NCI-H1694 (cell line): ENCODE data around the gene TSC1.
A peak's percentile ranks its signal among the peaks of the same experiment; 100 is the strongest.
"Not testable (repeated sequence)": the region's sequence is repeated elsewhere in the genome, so short reads cannot be mapped to it uniquely, and the experiment has no call there.

Experiments used
- DNase-seq: peaks from one replicate; lab custom pipeline; 2025; lab: John Stamatoyannopoulos, UW

The TSC1 gene

DNA sequence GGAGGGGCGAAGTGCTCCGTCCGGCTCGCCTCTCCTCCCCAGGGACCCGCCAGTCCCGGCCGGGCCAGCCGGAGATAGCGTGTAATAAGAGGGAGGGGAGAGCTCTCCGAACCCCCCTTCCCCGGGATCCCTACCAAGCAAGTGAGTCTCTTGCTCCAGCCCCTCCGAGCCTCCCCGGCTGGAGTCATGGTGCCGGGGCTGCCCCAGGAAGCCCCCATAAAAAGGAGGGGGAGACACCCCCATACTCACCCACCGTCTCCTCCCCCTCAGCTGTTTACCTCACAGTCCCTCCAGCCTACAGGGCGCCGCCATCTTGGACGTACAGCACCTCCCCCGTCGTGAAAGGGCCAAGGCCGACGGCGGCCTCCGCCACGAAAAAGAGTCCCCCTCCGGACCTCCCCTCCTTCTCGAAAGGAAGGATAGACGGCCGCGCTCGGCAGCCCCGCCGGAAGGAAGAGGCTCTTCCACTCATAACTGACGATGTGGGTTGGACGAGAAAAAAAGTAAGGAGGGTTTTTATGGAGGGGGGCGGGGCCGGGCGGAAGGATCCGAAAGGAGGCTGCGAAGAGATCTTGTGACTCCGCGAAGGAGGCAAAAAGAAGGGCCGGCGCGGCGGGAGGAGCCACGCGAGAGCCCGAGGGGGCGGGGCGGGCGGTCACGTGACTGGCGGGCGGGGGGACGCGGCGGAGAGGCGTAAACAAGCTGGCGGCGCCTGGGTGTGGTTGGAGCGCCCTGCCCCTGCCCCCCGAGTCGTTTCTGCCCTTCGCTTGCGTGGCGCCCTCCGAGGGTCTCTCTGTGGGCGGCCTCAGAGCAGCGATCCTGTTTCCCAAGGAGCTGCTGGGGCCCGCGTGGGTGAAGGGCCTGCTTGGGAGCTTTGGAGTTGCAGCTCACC, at the start of gene TSC1:
Gene TSC1 (minus strand): TSS at position 323 of the 892 bp plus-strand sequence. CDS start 15,744 bp downstream, outside the sequence.
- peak; percentile 81 for DNase-seq

DNA sequence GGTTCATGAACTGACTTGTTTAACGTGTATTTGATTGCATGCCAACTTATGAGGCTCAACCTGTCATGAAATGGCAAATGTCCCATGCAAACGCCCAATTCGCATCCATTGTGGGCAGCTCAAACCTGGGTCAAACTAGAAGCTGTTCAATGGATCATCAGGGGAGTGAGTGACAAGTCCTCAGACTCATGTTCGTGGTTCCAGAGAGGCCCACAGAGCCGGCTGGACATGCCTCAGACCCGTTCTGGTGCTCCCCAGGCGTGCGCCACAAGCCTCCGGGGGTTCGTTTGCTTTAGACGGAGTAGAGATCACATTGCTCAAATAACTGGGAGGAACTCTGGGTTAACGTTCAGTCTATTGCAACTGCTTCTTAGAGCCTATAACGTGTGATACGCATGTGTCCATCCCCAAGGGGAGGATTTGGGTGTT, 49.1 kb upstream of the TSC1 start:
- no peak for DNase-seq

DNA sequence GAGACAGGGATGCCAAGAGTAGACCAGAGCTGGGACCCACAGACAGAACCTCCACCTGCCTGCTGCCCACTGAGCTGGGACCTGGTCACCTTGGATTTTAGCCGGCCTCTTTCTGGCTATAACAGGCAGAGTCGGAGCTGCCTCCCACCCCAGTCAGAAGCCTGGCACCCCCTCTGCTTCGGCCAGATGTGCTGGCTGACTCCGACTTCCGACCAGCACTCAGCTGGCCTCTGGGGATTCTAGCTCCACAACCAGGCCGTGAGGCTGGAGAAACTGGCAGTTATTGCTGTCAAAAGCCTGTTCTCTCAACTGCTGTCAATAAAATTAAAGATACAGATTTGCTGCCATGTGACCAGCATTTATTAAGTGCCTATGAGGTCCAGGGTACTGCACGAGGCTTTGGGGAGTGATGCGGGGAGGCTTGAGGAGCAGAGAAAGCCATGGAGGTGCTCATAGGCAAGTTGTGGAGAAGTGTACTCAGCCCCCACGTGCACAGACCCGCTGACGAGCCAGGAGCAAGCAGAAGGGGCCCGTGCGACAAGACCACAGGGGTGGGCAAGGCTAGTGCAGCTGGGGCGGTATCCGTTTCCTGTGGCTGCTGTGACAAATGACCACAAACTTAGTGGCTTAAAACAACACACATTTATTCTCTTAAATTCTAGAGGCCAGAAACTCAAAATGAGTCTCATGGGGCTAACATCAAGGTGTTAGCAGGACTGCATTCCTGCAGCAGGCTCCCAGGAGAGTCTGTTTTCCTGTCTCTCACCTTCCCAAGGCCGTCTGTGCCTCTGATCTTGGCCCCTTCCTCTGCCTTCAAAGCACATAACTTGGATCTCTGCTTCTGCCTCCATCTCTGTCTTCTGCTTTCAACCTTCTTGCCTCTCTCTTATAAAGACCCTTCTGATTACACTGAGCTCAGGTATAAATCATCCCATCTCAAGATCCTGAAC, 47.2 kb upstream of the TSC1 start:
- DNase-seq: no peak

DNA sequence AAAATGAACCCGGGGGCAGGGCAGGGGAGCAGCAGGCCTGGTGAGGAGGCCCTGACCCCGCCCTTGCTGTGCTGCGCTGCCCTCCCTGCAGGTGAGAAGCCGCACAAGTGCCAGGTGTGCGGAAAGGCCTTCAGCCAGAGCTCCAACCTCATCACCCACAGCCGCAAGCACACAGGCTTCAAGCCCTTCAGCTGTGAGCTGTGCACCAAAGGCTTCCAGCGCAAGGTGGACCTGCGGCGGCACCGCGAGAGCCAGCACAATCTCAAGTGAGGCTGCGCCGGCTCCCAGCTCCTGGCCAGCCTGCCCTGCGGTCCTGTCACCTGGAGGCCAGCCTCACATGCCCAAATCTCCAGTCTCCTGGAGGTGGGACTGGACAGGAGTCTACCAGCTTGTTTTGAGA, 46.4 kb upstream of the TSC1 start:
- no peak for DNase-seq

DNA sequence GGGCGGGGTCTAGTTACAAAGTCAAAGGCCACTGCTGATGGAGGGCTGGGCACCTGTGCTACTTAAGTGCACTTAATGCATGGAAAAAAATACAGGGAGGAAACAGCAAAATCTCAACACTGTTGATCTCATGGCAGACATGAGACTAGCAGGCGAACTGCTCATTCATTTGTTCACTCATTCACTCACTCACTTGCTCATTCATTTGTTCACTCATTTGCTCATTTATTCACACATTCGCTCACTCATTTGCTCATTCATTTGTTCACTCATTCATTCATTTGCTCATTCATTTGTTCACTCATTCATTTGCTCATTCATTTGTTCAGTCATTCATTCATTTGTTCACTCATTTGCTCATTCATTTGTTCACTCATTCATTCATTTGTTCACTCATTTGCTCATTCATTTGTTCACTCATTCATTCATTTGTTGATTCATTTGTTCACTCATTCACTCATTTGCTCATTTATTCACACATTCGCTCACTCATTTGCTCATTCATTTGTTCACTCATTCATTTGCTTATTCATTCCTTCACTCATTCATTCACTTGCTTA, 45.7 kb upstream of the TSC1 start:
- not testable (repeated sequence) for DNase-seq

DNA sequence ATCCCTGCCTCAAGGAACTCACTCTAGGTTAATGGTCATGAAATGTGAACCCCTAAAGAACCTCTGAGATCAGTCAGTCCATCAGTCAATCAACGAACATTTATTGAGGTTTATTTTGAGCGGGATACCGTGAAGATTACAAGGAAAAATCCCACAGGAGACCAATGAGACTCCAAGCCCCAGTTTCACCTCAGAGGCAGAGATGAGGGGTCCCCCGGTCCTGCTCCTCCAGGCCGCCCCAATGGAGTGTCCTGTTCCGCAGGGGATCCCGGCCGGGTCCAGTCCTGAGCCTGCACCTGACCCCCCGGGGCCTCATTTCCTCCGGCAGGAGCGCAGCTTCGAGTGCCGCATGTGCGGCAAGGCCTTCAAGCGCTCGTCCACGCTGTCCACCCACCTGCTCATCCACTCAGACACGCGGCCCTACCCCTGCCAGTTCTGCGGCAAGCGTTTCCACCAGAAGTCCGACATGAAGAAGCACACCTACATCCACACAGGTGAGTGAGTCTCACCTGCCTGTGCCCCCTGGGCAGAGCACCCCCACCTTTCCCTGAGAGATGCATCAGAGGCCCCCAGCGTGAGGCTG, 45.1 kb upstream of the TSC1 start:
- no peak for DNase-seq

DNA sequence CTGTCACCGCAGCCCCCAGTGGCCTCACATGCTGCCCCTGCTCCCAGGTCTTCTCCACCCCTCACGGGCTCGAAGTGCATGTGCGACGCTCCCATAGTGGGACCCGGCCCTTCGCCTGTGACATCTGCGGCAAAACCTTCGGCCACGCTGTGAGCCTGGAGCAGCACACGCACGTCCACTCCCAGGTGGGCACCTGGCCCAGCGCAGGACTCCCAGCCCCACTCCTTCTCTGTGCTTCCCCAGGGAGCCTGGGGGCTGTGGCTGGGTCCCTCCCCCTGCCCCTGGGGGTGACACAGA, 44.5 kb upstream of the TSC1 start:
- DNase-seq: no peak

DNA sequence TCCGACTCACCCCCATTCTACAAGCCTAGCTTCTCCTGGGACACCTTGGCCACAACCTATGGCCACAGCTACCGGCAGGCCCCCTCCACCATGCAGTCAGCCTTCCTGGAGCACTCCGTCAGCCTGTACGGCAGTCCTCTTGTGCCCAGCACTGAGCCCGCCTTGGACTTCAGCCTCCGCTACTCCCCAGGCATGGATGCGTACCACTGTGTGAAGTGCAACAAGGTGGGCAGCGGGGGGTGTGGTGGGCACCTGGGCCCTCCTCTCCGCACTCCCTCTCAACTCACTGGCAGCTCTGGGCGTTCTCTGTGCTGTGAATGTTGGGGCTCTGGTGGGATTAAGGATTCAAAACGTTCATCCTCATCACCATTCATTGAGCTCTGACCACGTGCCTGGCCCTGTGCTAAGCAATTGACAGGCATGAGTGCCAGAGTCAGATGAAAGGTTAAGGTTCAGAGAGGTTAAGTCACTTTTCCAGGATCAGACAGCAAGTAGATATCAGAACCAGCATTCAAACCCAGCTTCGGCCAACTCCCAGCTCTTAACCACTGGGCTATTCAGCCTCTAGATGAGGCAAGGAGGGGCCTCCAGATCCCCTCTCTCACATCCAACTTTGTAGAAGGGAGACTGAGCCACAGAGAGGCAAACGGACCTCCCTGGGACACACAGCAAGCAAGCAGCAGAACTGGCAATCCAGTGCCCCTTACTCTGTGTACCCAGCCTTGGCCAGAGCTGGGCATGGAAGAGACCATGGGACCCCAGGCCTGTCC, 44.0 kb upstream of the TSC1 start:
- no peak for DNase-seq

DNA sequence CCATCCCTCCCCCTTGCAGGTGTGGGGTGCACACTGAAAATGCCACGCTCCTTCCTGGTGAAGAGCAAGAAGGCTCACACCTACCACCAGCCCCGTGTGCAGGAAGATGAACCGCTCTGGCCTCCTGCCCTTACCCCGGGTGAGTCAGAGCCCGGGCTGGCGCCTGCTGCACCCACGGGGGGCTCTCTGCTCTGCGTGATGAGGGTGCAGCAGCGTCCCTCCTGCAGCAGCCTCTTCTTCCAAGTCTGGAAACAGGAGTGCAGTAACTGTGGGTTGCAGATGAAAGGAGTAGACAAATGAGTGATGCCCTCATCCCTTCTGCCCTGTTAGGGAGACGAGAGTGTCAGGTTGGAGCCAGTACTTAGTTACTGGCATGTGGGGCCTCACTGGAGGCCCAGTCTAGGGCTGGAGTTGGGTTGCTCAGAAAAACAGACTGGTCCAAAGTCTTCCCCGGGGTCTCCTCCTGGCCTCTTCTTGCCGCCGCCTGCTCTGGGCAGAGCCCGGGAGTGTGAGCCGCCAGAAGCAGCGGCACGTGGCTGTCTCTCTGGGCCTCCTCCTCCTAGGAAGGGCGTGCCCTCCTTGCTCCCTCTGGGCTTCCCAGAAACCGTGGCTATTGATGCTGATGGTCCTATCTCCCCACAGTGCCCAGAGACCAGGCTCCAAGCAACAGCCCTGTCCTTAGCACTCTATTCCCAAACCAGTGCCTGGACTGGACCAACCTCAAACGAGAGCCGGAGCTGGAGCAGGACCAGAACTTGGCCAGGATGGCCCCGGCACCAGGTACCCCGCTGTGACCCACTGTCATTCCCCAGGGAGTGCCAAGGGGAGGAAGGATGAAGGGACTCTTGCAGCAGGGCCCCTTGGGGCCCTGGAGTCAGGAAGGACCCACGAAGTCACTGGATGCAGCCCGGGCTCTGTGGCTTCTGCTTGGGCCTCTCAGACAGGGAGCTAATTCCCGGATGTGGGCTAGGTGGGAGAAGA, 42.5 kb upstream of the TSC1 start:
- no peak for DNase-seq

DNA sequence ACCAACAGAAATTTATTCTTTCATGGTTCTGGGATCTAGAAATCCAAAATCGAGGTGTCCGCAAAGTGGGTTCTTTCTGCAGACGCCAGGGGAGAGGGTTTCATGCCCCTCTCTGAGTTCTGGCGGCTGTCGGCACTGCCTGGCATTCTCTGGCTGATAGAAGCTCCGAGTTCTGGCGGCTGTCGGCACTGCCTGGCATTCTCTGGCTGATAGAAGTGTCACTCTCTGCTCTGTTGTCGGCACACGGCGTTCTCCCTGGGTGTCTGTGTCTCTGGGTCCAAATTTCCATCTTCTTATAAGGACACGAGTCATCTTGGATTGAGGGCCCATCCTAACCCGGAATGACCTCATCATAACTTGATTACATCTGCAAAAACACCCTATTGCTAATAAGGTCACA, 41.7 kb upstream of the TSC1 start:
- DNase-seq: no peak

DNA sequence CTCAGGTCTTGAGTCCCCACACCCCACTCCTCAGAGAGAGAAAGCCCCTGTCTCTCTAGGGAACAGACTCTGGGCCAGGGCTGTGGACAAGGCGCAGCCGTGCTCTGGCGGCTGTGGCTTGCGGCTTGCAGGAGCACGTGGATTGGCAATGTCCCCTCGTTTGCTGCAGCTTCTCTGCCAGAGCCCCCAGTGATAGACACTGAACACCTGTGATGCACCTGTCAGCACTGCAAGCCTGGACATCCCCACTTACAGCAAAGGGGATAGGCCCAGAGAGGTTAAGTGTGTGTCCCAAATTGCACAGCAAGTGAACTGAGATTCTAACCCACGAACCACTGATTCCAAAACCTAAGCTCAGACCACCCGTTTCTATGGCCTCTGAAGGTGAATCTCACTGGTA, 41.1 kb upstream of the TSC1 start:
- DNase-seq: no peak

DNA sequence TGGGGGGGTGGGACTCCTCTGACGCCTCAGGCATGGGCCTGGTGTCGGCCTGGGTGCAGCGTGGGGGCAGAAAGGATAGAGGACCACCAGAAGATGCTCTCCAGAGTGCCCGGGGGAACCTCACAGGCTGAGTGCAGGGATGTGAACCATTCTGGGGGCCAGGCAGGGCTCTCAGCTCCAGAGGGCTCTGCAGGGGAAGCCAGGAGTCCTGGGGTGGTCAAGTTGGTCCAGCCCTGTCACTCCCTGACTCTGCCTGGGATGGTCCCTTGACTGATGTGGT, 40.6 kb upstream of the TSC1 start:
- DNase-seq: no peak

DNA sequence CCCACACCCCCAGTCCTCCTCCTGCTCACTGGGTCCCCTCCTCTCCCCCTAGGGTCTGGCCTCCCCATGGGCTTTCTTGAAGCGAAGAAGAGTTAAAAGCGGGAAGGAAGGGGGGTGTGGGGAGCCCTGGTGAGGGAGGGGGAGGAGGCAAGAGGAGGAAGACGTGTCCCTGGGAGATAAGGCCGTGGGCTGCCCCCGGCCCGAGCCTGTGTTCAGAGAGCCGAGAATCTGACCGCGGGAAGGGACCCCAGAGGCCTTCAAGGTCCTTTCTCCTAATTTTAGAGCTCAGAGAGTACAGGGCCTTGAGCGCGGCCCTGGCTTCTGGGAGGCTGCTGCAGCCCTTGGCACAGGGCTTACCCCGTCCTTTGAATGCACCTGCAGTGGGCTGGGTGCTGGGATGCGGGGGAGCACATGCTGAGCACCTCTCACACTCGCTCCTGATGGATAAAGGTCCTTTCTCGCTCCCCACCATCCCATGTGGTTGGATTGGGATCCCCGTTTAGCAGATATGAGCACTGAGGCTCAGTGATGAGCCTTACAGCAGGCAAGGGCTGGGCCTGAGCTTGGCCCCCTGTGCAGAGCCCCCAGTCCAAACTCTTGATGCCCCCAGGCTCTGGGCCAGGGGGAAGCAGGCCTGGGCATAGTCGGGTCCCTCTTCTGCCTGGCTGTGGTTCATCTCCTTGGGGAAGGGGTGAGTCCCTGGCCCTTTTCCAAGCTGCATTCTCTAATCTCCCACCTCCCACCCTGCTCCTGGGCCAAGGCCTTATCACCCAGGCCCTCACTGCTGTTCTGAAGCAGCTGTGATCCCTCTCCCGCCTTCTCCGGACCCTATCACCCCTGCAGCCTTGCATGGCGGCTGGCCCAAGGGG, 40.0 kb upstream of the TSC1 start:
- DNase-seq: no peak

DNA sequence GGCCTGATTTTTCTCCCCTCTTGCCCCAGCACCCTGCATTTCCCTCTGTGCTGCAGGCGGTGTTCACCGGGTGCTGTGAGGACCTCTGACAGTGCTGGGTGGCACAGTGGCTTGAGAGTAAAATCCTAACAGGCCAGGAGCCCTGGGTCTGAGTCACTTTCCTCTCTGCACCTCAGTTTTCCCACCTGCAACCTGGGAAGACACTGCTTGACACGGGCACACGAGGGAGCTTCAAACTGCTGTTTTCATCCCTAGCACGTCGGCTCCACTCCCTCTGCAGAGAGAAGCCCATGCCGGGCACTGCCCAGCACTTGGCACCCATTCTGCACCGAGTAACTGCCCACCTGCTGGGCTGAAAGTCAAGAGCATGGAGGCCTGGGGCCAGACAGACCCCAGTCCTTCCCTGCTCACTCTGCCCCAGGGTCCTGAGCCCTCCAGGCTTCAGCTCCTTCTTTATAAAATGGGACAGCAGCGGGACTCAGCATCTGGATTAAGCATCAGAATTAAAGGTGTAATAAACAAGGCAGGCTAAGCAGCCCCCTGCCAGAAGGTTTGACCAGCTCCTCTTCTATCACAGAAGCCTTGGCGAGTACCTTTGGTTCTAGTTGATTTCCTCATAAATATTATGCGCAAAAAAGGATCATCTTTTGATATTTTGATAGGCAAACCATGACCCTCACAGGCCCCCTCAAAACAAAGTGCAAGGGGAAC, 39.2 kb upstream of the TSC1 start:
- no peak for DNase-seq

DNA sequence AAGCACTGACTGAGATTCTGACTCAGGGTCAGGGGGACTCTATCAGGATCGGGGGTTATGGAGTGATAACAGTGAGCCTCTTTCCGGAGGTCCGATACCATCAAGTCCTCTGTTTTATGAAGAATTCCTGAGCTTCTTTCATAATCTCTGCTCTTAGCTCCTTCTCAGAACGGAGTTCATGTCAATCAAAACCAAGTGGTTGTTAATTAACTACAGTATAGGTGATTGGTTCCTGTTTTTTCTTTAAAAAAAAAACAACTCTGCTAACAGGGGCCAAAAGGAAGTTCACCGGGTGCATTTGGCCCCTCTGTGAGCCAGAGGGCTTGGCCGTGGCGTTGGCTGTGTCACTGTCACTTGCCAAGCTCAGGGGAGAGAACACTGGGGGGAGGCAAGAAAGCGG, 38.0 kb upstream of the TSC1 start:
- no peak for DNase-seq

DNA sequence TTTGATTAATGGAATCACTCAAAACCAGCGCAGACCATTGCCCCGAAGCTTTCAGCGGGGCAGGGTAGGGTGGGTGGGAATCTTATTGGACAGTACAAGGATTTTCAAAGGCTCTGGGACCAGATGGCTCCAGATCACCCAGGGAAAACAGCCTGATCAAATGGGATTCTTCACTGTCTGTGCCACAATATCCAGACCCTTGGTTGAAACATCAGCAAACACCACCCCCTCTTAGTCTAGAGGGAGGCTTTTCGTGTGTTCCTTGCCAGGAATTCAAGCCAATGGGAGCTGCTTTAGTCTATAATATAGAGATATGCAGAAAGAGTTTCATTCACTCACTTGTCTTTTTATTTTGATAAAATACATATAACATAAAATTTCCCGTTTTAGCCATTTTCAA, 35.7 kb upstream of the TSC1 start:
- DNase-seq: no peak

DNA sequence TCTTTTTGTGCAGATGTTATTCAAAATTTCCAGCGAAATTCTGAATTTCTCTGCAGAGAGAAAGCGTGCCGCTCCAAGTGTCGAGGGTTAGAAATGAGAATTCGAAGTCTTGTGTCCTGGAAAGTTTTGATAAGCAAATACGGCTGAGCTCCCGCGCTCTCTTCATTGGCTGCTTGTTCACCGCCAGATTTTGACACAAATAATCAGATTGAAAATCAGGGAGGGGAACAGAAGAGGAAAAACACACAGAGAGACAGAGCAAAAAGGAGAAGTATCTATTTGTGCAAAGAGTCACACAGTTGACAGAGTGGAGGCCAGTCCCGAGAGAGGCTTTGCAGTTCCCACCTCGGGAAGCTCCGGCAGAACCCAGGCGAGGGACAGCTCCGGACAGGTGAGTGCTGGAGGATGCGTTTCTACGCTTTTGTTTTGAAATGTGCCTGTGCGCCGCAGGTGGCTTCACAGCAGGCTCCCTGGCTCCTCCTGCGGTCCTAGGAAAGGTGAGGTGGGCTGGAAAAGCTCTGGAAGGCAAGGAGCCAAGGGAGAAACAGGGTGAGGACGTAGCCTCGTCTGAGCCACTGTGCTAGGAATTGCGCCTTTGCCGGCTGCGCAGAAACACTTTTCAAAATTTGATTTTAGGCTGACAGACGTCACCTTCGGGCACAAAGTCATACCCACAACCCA, 34.2 kb upstream of the TSC1 start, which contains the start of gene GFI1B:
Gene GFI1B (plus strand): TSS at position 244 of the 681 bp plus-strand sequence. CDS start 7,985 bp downstream, outside the sequence.
- DNase-seq: no peak

DNA sequence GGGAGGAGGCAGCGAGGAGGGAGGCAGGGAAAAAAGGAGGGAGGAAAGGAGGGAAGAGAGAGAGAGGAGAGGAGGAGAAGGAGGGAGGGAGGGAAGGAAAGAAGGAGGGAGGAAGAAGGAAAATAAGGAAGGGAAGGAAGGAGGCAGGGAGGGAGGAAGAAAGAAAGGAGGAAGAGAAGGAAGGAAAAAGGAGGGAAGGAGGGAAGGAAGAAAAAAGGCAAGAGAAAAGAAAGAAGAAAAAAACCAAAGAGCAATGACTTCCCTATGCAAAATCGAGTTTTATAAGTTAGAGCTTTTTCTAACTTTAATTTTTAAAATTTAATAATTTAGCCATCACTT, 33.7 kb upstream of the TSC1 start:
- no peak for DNase-seq
